Prostate gland (tissue), 2 donors: Measurements from ENCODE around the gene HS1BP3.
A peak's percentile ranks its signal among the peaks of the same experiment; 100 is the strongest.

Source experiments
- POLR2A ChIP-seq: fragments of 450-650 bp; IDR thresholded peaks from one replicate; pipeline ENCODE4 v1.6.1; 2016; ENCODE audit warnings: antibody characterized with exemption, mild to moderate bottlenecking
- POLR2AphosphoS5 ChIP-seq: sonication (generic); formaldehyde crosslinking; IDR thresholded peaks from one replicate; pipeline ENCODE4 v1.6.1; 2017; ENCODE audit warnings: antibody characterized with exemption
- TF ChIP-seq, protein P1 (sequence below), 4 experiments: fragments of 200-600 bp in 2 of 4; fragments of 450-650 bp in 2 of 4; sonication (generic) in 2 of 4; IDR thresholded peaks; 1 replicate in 3 of 4; 2 replicates in 1 of 4; pipeline ENCODE4 v1.5.1; 2016 to 2019; ENCODE audit warnings: antibody characterized with exemption in 4 of 4, mild to moderate bottlenecking in 2 of 4, moderate library complexity in 2 of 4

- TF ChIP-seq, protein P1, sequence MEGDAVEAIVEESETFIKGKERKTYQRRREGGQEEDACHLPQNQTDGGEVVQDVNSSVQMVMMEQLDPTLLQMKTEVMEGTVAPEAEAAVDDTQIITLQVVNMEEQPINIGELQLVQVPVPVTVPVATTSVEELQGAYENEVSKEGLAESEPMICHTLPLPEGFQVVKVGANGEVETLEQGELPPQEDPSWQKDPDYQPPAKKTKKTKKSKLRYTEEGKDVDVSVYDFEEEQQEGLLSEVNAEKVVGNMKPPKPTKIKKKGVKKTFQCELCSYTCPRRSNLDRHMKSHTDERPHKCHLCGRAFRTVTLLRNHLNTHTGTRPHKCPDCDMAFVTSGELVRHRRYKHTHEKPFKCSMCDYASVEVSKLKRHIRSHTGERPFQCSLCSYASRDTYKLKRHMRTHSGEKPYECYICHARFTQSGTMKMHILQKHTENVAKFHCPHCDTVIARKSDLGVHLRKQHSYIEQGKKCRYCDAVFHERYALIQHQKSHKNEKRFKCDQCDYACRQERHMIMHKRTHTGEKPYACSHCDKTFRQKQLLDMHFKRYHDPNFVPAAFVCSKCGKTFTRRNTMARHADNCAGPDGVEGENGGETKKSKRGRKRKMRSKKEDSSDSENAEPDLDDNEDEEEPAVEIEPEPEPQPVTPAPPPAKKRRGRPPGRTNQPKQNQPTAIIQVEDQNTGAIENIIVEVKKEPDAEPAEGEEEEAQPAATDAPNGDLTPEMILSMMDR (IDR thresholded peaks at IDR 0.05) = peak; percentile 90 to 100 (median 99)
- peak; percentile 36 for TF ChIP-seq POLR2AphosphoS5
- peak; percentile 92 for TF ChIP-seq POLR2A
These were observed at the start of gene HS1BP3 for GRCh38 chr2:20650877-20651730.
